Measurements from ENCODE around the gene CKS1B.

DNA sequence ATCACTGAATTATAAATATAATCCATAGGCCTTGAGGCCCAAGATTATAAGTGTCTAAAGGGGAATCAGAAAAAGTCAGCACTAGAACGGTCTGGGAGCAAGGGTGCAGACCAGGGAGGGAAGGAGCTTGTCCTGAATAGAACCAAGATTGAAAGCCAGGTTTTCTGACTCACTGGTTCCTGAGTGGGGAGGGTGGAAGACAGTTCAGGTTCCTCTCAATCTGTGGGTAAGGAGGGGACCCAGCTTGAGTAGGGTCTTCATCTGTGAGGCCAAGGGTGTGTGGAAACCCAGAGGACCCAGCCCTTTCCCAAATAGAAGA is 19.7 kb downstream of the CKS1B start:
- no peak for TF ChIP-seq POLR2A (IDR thresholded peaks at IDR 0.05)
- TF ChIP-seq POLR2AphosphoS5 (IDR thresholded peaks at IDR 0.05), result no peak
- TF ChIP-seq, protein P1, sequence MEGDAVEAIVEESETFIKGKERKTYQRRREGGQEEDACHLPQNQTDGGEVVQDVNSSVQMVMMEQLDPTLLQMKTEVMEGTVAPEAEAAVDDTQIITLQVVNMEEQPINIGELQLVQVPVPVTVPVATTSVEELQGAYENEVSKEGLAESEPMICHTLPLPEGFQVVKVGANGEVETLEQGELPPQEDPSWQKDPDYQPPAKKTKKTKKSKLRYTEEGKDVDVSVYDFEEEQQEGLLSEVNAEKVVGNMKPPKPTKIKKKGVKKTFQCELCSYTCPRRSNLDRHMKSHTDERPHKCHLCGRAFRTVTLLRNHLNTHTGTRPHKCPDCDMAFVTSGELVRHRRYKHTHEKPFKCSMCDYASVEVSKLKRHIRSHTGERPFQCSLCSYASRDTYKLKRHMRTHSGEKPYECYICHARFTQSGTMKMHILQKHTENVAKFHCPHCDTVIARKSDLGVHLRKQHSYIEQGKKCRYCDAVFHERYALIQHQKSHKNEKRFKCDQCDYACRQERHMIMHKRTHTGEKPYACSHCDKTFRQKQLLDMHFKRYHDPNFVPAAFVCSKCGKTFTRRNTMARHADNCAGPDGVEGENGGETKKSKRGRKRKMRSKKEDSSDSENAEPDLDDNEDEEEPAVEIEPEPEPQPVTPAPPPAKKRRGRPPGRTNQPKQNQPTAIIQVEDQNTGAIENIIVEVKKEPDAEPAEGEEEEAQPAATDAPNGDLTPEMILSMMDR (IDR thresholded peaks at IDR 0.05), result no peak
- TF ChIP-seq EP300 (IDR thresholded peaks at IDR 0.05), result no peak
